Measurements from ENCODE around the gene RELB. TPM values are rescaled to one million over a fixed set of nuclear protein-coding genes. Genes with fewer than 3 reads are reported as not detected.

RELB gene
- total and polyA plus RNA-seq, 10 of the 15 experiments (the other 5 are each of a cell fraction or from before 2014, with no cell fraction given) = 0.66 to 43.8 (median 12.8) TPM

DNA sequence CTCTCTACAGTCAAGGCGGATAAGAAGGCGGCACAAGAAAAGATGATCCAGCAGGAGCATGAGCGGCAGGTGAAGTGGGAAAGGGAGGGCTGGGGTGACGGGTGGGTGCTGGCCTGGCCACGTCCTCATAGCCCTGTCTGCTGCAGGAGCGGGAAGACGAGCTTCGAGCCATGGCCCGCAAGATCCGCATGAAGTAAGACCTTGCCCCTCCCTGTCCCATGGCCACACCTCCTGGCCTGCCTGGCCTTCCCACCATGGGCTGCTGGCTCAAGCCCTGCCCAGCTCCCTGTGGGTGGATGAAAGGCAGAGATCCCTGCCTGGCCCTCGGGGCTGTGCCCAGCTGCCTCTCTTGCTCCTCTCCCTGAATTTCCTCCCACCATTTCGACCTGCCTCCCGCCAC, 67.8 kb downstream of the RELB start:
- DNase-seq (ENCODE audit: low read depth, low spot score) = no peak
- intact Hi-C loops (cut with micrococcal nuclease; ENCODE audit: unreplicated experiment) = no loop called here
- Histone ChIP-seq H3K9me3 (replicated peaks; ENCODE audit: control insufficient read depth, insufficient read depth, low read length) (no peaks in the 10 kb centered on the region), H3K4me1 (ENCODE audit: control insufficient read depth, insufficient read depth, low read length) (peaks cover under 1% of the 10 kb centered on the region; the same call in 1 of the 2 replicates), H4K20me1 (ENCODE audit: control insufficient read depth, insufficient read depth) (no peaks in the 10 kb centered on the region), H3K27me3 (replicated peaks in 1 of 2; ENCODE audit: control insufficient read depth in 2 of 2, insufficient read depth in 2 of 2, low read length in 1 of 2) (no peaks in the 10 kb centered on the region), H3K79me2 (ENCODE audit: control insufficient read depth, insufficient read depth, low read length) (peaks cover 7% of the 10 kb centered on the region), H3K4me2 (ENCODE audit: control insufficient read depth, insufficient read depth) (no peak overlapping the region), H3K27ac (ENCODE audit: control insufficient read depth, insufficient read depth) (no peak overlapping the region), H3K36me3 (ENCODE audit: control insufficient read depth in 2 of 2, insufficient read depth in 2 of 2, low read length in 1 of 2) (peaks cover 11 to 46% of the 10 kb centered on the region in 2 experiments), H3K9ac (ENCODE audit: control insufficient read depth, insufficient read depth, low read length) (no peak overlapping the region), H3K4me3 (no peak overlapping the region), H2AFZ (ENCODE audit: control insufficient read depth, low read depth, low read length) (no peak overlapping the region)
- CTCF ChIA-PET = no interaction called here
- peak; percentile 42 for ATAC-seq
- no TSS peak for BruUV-seq (replicated peaks)
- FAIRE-seq = no peak
- in situ Hi-C loops (cut with MboI) = no loop called here
- RAD21 ChIA-PET (ENCODE audit: unreplicated experiment) = no interaction called here
- TF ChIP-seq, protein P1, sequence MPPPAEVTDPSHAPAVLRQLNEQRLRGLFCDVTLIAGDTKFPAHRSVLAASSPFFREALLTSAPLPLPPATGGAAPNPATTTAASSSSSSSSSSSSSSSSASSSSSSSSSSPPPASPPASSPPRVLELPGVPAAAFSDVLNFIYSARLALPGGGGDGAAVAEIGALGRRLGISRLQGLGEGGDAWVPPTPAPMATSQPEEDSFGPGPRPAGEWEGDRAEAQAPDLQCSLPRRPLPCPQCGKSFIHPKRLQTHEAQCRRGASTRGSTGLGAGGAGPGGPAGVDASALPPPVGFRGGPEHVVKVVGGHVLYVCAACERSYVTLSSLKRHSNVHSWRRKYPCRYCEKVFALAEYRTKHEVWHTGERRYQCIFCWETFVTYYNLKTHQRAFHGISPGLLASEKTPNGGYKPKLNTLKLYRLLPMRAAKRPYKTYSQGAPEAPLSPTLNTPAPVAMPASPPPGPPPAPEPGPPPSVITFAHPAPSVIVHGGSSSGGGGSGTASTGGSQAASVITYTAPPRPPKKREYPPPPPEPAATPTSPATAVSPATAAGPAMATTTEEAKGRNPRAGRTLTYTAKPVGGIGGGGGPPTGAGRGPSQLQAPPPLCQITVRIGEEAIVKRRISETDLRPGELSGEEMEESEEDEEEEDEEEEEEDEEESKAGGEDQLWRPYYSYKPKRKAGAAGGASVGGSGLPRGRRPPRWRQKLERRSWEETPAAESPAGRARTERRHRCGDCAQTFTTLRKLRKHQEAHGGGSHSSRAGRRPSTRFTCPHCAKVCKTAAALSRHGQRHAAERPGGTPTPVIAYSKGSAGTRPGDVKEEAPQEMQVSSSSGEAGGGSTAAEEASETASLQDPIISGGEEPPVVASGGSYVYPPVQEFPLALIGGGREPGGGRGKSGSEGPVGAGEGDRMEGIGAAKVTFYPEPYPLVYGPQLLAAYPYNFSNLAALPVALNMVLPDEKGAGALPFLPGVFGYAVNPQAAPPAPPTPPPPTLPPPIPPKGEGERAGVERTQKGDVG (CRISPR knock-in tag; IDR thresholded peaks at IDR 0.05) = no peak
- TF ChIP-seq STAT3 (IDR thresholded peaks at IDR 0.05; ENCODE audit: low read depth, low read length) = no peak
- no peak for TF ChIP-seq CREM (IDR thresholded peaks at IDR 0.05; ENCODE audit: low read depth)
- TF ChIP-seq, protein P2, sequence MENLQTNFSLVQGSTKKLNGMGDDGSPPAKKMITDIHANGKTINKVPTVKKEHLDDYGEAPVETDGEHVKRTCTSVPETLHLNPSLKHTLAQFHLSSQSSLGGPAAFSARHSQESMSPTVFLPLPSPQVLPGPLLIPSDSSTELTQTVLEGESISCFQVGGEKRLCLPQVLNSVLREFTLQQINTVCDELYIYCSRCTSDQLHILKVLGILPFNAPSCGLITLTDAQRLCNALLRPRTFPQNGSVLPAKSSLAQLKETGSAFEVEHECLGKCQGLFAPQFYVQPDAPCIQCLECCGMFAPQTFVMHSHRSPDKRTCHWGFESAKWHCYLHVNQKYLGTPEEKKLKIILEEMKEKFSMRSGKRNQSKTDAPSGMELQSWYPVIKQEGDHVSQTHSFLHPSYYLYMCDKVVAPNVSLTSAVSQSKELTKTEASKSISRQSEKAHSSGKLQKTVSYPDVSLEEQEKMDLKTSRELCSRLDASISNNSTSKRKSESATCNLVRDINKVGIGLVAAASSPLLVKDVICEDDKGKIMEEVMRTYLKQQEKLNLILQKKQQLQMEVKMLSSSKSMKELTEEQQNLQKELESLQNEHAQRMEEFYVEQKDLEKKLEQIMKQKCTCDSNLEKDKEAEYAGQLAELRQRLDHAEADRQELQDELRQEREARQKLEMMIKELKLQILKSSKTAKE (IDR thresholded peaks at IDR 0.05; ENCODE audit: low read depth, poor library complexity, severe bottlenecking) = no peak
- no peak for TF ChIP-seq ZSCAN29 (IDR thresholded peaks at IDR 0.05)
- TF ChIP-seq, protein P3, sequence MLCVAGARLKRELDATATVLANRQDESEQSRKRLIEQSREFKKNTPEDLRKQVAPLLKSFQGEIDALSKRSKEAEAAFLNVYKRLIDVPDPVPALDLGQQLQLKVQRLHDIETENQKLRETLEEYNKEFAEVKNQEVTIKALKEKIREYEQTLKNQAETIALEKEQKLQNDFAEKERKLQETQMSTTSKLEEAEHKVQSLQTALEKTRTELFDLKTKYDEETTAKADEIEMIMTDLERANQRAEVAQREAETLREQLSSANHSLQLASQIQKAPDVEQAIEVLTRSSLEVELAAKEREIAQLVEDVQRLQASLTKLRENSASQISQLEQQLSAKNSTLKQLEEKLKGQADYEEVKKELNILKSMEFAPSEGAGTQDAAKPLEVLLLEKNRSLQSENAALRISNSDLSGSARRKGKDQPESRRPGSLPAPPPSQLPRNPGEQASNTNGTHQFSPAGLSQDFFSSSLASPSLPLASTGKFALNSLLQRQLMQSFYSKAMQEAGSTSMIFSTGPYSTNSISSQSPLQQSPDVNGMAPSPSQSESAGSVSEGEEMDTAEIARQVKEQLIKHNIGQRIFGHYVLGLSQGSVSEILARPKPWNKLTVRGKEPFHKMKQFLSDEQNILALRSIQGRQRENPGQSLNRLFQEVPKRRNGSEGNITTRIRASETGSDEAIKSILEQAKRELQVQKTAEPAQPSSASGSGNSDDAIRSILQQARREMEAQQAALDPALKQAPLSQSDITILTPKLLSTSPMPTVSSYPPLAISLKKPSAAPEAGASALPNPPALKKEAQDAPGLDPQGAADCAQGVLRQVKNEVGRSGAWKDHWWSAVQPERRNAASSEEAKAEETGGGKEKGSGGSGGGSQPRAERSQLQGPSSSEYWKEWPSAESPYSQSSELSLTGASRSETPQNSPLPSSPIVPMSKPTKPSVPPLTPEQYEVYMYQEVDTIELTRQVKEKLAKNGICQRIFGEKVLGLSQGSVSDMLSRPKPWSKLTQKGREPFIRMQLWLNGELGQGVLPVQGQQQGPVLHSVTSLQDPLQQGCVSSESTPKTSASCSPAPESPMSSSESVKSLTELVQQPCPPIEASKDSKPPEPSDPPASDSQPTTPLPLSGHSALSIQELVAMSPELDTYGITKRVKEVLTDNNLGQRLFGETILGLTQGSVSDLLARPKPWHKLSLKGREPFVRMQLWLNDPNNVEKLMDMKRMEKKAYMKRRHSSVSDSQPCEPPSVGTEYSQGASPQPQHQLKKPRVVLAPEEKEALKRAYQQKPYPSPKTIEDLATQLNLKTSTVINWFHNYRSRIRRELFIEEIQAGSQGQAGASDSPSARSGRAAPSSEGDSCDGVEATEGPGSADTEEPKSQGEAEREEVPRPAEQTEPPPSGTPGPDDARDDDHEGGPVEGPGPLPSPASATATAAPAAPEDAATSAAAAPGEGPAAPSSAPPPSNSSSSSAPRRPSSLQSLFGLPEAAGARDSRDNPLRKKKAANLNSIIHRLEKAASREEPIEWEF (IDR thresholded peaks at IDR 0.05; ENCODE audit: insufficient replicate concordance, low read depth, low read length) = no peak
- no peak for TF ChIP-seq NR2C2 (IDR thresholded peaks at IDR 0.05; ENCODE audit: borderline replicate concordance, control insufficient read depth, insufficient read length, low read depth)
- no peak for TF ChIP-seq HDAC6 (IDR thresholded peaks at IDR 0.05; ENCODE audit: unreplicated experiment)
- SMC1A ChIA-PET (ENCODE audit: uncharacterized antibody, unreplicated experiment) = no interaction called here
- POLR2A ChIA-PET = interaction anchor here (0.7 kb wide), 1 partner anchor 257 kb away, joined by 3 read pairs; no protein-coding TSS in a partner anchor
- WGBS (ENCODE audit: insufficient coverage, insufficient replicate concordance, low lambda C conversion rate, missing lambda C conversion rate) = 90% methylated on average over 12 of the region's 13 CpGs
